Measurements from ENCODE around the gene USP24.
"Not testable (repeated sequence)": the region's sequence is repeated elsewhere in the genome, so short reads cannot be mapped to it uniquely, and the experiment has no call there.

USP24 gene

DNA sequence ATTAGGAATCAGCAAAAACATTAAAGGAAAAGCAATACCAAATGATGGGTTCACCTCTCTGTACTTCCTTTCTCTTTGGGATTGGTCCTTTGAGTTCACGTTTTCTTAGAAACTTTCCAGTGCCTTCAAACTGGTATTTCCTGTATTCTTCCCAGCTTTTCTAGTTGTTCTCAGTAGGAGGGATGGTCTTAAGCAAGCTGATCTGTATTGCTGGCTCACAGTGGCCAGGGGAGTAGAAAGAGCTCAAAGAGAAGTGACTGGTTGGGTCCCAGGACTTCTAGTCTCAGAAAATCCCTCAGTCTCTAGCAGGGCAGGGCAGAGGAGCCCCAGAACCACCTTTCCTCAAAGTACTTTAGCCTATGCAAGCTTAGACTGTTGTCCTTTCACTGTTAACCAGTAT lies 10.1 kb upstream of the USP24 start:
- no peak for DNase-seq

DNA sequence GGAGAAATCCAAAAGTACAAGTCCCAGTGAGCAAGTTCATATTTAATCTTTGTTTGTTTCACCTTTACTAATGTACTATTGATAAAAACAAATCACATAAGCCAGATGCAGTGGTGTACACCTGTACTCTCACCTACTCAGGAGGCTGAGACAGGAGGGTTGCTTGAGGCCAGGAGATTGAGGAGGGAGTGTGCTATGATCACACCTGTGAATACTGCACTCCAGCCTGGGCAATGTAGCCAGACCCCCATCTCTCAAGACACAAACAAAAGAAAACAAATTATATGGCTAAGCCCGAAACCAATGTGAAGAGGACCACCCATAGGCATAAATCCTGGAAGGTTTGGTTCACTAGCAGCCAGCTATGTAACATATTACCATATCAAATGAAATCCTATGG lies 9.6 kb upstream of the USP24 start:
- no peak for DNase-seq

DNA sequence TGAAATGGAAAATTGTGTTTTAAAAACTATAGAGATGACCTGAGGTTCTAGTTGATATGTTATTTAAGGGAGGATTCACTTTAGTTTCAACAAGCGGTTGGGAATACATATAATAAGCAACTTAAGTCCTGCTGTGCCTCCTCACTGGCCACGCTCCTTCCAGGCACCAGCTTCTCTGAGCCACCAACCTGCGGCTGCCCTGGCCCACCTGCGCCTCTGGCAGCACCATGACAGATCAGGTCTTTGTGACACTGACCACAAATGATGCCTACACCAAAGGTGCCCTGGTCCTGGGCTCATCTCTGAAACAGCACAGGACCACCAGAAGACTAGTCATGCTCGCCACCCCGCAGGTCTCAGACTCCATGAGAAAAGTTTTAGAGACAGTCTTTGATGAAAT lies 7.0 kb upstream of the USP24 start:
- no peak for DNase-seq

GRCh38 chr1:55217226-55217986 lies 2.2 kb upstream of the USP24 start:
- peak; percentile 66 for DNase-seq

GRCh38 chr1:55216096-55216495 lies 932 bp upstream of the USP24 start:
- no peak for DNase-seq

DNA sequence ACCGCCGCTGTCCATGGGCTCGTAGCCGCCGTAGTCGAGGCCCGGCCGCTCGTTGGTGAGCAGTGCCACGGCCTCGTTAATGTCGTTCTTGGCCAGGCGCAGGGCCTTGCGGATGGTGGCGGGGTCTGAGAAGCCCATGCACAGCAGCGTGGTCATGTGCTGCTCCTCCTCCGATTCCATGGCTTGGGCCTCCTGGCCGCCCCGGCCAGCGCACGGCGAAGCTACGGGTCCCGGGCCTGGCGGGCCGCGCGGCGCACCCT lies 300 bp downstream of the USP24 start:
- no peak for DNase-seq

DNA sequence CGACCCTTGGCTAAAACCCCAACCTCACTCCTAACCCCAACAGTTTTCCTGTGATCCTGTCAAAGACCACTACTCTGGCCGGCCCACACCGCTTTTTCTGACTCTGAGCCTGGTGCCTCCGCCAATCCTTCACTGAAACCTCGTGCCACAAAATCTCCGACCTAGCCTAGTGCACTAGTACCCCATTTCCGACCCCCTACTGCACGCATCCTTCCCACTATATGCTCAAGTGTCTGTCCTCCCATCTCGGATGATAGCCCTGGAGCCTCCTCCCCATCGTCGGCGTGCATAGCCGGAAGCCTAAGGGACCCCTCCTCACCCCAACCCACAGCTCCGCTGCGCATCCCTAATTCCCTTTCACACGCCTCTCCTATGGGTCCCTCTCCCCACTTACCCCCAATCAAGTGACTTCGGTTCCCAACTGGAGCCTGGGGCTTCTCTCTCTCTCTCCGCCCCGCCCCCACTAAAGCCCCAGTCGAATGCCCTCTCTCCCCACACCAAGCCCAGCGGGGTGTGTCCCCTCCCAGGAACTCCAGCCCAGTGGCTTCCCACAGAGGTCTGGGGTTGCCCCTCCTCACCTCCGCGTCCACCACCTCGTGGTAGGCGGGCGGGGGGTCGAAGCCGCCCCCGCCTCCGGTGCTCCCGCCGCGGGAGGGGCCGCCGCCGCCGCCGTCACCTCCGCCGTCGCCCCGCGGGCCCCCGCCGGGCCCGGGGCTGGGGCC lies 791 bp downstream of the USP24 start:
- peak; percentile 42 for DNase-seq

GRCh38 chr1:55213885-55214211 lies 1.3 kb downstream of the USP24 start:
- DNase-seq, result no peak

DNA sequence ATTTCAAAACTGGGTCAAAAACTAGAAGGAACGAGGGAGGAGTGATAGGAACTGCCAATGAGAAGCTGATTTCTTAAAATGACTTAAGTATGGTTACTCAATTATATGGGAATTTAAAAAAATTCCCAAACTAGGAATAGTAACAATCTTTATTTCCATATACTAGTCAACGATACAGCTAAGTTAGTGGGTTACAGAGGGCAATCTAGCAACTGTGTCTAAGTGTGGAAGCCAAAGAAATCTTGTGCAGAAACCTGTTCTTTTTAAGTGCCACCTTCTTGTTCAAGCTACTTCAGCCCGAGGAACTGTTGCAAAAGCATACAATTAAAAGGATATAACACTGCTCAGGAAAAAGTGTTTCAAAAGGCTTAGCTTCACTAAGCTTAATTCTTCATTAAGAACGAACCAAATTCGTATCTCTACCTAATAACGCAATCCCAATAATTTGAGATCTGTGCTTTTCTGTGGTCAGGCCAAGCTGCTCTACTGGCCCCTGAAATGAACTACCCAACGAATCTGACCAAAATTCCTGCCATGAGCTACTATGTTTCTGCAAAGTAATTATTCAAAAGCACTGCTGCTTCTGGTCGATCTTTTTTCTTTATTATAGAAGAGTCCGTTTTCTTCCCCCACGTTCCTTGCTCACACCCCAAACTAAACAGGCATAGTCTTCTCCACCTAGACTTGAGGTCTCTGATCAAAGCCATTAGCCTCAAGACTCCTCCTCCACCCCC lies 1.8 kb downstream of the USP24 start:
- DNase-seq, result peak; percentile 31

DNA sequence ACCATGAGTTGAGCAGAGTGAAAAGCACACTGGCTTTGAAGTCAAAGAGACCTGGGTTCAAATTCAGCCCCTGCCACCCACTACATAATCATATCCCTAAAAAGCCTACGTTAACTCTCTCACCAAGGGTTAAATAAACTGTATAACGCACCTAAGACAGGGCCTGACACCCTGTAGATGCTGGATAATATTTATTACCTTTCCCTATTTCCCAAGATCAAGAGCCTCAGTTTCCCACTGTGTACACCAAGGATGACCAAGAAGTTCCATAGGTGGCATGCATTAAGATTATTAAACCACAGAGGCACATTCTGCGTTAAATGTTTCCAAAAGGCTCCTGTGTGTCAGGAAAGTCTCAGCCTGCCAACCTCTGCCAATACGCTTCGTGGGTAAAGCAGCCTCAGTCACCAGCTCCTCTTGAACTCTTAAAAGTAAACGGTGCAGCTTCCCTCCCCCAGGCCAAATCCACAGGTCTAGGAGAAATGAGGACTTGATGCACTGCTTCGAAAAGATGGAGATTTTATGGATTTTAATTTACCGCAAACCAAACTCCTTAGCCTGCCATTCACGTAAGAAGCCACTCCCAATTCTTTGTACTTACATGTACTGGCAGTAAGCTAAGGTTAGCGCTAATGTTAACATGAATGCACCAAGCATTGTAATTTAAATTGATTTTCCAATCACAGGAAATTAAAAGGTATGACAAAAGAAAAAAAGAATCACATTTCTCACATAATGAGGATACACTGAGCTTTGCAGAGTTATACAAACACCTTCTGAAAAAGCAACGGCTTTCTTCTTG lies 2.6 kb downstream of the USP24 start:
- peak; percentile 25 for DNase-seq

- DNase-seq, result peak; percentile 24
These were observed 3.3 kb downstream of the USP24 start for GRCh38 chr1:55211863-55212262.

- no peak for DNase-seq
These were observed 4.0 kb downstream of the USP24 start for GRCh38 chr1:55210990-55211801.

GRCh38 chr1:55209247-55209646 lies 5.9 kb downstream of the USP24 start:
- DNase-seq, result peak; percentile 31

GRCh38 chr1:55206210-55206609 lies 9.0 kb downstream of the USP24 start:
- DNase-seq, result no peak

DNA sequence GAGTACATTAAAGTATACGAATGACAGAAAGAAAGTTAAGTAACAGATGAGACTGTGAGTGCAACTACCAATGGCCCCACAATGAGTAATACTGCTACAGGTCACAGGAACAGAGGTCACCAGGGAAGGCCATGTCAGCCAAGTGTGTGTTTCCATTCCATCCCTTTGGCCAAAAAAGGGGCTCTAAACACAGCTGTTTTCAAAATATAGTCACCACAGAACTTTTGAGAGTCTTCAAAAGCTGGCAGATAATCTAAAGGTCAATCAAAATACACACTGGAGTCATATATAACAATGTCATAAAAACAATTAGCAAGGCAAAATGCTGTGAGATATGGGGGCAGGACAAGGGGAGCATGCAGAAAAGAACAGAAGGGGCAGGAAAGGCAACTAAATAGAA lies 10.2 kb downstream of the USP24 start:
- no peak for DNase-seq

GRCh38 chr1:55203064-55203463 lies 12.1 kb downstream of the USP24 start:
- no peak for DNase-seq

DNA sequence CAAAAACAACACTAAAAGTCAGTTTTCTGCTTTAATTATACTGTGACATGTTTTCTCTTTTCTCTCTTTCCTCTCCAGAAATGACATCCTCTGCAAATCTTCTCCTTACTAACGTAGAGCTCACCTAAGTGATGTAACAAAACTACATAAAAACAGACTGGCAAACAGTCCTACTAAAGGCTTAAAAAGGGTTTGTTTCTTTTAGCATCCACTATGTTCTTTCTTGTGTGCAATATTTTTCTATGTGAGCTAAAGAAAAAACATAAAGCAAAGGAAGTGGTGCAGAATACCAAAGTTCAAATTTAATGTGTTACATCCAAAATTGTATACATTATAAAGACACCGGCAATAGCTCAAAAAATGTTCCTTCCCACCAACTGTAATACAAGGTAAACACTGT lies 14.5 kb downstream of the USP24 start:
- DNase-seq, result no peak

- DNase-seq, result not testable (repeated sequence)
These were observed 15.4 kb downstream of the USP24 start for GRCh38 chr1:55199735-55200134.

DNA sequence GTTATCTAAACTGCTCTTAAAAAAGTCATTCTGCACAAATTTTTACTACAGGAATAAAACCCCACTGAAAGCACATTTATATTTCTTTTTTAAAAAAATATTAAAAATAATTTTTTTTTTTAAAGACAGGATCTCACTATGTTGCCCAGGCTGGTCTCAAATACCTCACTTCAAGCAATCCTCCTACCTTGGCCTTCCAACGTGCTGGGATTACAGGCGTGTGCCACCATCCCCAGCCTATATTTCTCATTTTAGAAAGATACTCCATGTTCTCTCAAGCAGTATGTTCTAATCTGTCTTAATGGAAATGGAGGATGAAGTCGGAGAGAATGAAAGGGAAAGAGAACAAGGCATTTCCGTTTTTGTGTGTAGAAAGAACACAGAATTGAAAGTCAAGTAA lies 17.1 kb downstream of the USP24 start:
- no peak for DNase-seq

GRCh38 chr1:55197099-55197498 lies 18.1 kb downstream of the USP24 start:
- DNase-seq, result no peak

DNA sequence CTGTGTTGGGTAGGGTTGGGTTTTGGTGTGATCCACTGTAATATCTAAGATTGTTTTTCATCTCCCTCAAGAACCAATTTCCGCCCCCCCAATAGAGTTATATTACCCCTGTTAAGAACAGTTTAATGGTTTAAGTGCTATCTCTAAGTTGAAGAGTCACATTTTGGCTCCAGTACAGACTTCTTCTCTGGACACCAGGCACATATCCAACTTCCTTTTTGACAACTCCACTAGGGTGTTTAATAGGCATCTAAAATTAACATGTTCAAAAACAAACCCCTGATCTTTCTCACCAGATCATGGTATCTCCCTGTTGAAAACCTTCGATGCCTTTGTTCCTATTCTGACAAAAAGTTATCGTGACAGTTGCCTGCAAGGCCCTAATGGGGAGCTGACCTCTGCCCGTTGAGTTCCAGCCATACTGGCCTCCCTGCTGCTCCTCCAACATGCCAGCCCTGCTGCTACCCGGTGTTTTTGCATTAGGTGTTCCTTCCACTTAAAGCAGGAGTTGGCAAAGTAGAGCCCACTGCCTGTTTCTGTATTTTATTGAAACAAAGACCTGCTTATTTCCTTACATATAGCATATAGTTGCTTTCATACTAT lies 18.6 kb downstream of the USP24 start:
- no peak for DNase-seq

Measured in CD4-positive, alpha-beta T cell treated with Interleukin-17A for 1 hour (primary cell).